ENCODE data around the gene TMIGD1. TPM values are rescaled to one million over a fixed set of nuclear protein-coding genes. Genes with fewer than 3 reads are reported as not detected.

Gene TMIGD1
- total and polyA plus RNA-seq, 2 of the 13 experiments (the other 11 are each of a cell fraction or from before 2014, with no cell fraction given) = not detected

DNA sequence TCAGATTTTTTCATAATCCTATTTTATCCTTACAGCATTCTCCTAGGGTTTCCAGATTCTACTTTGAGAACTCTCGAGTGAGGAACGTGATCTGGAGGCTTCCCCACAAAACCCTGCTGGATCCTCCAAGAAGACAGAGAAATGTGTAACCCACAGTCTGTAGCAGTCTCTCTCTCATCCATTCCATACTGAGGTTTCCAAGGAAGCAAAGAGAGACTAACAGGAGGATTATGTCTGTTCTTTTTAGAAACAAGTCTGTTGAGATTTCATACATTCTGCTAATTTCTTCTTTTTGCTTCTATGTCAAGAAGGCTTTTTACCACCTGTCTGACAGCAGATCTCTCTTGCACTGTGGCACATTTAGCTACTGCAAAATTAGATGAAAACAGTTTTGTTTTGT is 18.8 kb downstream of the TMIGD1 start (continued):
- TF ChIP-seq, protein P1, sequence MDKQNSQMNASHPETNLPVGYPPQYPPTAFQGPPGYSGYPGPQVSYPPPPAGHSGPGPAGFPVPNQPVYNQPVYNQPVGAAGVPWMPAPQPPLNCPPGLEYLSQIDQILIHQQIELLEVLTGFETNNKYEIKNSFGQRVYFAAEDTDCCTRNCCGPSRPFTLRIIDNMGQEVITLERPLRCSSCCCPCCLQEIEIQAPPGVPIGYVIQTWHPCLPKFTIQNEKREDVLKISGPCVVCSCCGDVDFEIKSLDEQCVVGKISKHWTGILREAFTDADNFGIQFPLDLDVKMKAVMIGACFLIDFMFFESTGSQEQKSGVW (CRISPR knock-in tag; IDR thresholded peaks at IDR 0.05; ENCODE audit: borderline replicate concordance) = no peak
- no peak for TF ChIP-seq BRCA1 (CRISPR knock-in tag; IDR thresholded peaks at IDR 0.05)
- TF ChIP-seq GATAD2A (CRISPR knock-in tag; IDR thresholded peaks at IDR 0.05) = no peak
- no peak for TF ChIP-seq ZNF878 (CRISPR knock-in tag; IDR thresholded peaks at IDR 0.05)
- TF ChIP-seq, protein P2, sequence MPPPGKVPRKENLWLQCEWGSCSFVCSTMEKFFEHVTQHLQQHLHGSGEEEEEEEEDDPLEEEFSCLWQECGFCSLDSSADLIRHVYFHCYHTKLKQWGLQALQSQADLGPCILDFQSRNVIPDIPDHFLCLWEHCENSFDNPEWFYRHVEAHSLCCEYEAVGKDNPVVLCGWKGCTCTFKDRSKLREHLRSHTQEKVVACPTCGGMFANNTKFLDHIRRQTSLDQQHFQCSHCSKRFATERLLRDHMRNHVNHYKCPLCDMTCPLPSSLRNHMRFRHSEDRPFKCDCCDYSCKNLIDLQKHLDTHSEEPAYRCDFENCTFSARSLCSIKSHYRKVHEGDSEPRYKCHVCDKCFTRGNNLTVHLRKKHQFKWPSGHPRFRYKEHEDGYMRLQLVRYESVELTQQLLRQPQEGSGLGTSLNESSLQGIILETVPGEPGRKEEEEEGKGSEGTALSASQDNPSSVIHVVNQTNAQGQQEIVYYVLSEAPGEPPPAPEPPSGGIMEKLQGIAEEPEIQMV (CRISPR knock-in tag; IDR thresholded peaks at IDR 0.05; ENCODE audit: low read depth) = no peak
- no peak for TF ChIP-seq ZNF10 (CRISPR knock-in tag; IDR thresholded peaks at IDR 0.05; ENCODE audit: borderline replicate concordance, low read depth)
- TF ChIP-seq WIZ (CRISPR knock-in tag; IDR thresholded peaks at IDR 0.05) = no peak

DNA sequence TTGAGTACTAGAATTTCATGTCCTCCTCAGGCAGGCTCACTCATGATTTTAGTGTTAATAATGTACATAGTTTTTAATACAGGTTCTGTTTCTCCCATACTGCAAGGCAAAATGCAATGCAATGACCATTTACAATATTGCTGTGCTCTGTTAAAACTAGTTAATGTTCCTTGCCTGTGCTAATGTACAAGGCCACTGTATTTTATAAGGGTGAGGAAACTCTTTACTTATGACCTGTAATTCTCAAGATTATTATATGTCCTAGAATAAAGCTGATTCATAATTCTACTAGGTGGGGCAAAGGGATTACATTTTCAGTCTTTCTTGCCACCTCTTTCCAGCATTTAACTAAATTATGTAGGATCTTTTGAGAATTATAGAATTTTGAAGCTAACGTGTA is 19.4 kb downstream of the TMIGD1 start:
- H3K27me3 ChIP-seq (ENCODE audit: control insufficient read depth in 1 of 2, insufficient read depth in 2 of 2, low read length in 2 of 2) = peaks cover 0 to 6% of the 10 kb centered on the region in 2 experiments; a peak in 1 of 5 replicates
- no peak overlapping the region for H3K4me2 ChIP-seq (ENCODE audit: low read depth, low read length)
- BruUV-seq (replicated peaks) = no TSS peak
- intact Hi-C loops (cut with micrococcal nuclease; ENCODE audit: unreplicated experiment) = no loop called here
- POLR2A ChIA-PET = no interaction called here
- no peak overlapping the region for H3K9ac ChIP-seq (ENCODE audit: insufficient read depth, low read depth, low read length)
- no peaks in the 10 kb centered on the region for H3K9me3 ChIP-seq (ENCODE audit: low read length)
- no peak overlapping the region for H3K27ac ChIP-seq (ENCODE audit: extremely low read length, insufficient read depth, low read length)
- no peaks in the 10 kb centered on the region for H3K79me2 ChIP-seq (ENCODE audit: insufficient read depth, low read length)
- H3K4me1 ChIP-seq (ENCODE audit: insufficient read depth, low read length) = peaks cover 30% of the 10 kb centered on the region
- H2AFZ ChIP-seq (ENCODE audit: low read length) = no peak overlapping the region
- FAIRE-seq (no peak), ATAC-seq (no peak), DNase-seq (ENCODE audit: low spot score) (no peak)
- 0% methylated on average over 1 of the region's 1 CpG for WGBS (ENCODE audit: low lambda C conversion rate)
- in situ Hi-C loops (cut with HindIII; ENCODE audit: extremely low pct_ligation_motif_present, low pct_unique_long_range_greater_than_20kb) = no loop called here
- H4K20me1 ChIP-seq (ENCODE audit: insufficient read depth, low read length) = no peaks in the 10 kb centered on the region
- H3K4me3 ChIP-seq (replicated peaks in 1 of 3; ENCODE audit: insufficient read depth in 1 of 3, low read depth in 2 of 3, low read length in 3 of 3) = no peak overlapping the region
- CTCF ChIA-PET (ENCODE audit: low intra/inter-chr PET ratio, low total read pairs) = no interaction called here
- H3K36me3 ChIP-seq (replicated peaks in 1 of 2; ENCODE audit: control insufficient read depth in 1 of 2, insufficient read depth in 2 of 2, low read length in 2 of 2) = no peaks in the 10 kb centered on the region
- no peak for TF ChIP-seq RFX3 (CRISPR knock-in tag; IDR thresholded peaks at IDR 0.05)
- TF ChIP-seq ZFP36L2 (CRISPR knock-in tag; IDR thresholded peaks at IDR 0.05) = no peak
- no peak for TF ChIP-seq ZNF761 (CRISPR knock-in tag; conservative IDR thresholded peaks at IDR 0.05)
- no peak for TF ChIP-seq RORA (CRISPR knock-in tag; IDR thresholded peaks at IDR 0.05)
- no peak for TF ChIP-seq MBNL3 (CRISPR knock-in tag; conservative IDR thresholded peaks at IDR 0.05)
